ENCODE measurements around the gene KRTAP3-3. TPM values are rescaled to one million over a fixed set of nuclear protein-coding genes. Genes with fewer than 3 reads are reported as not detected.

The KRTAP3-3 gene
- total RNA-seq, 1 experiment from 2014 or later: not detected

DNA sequence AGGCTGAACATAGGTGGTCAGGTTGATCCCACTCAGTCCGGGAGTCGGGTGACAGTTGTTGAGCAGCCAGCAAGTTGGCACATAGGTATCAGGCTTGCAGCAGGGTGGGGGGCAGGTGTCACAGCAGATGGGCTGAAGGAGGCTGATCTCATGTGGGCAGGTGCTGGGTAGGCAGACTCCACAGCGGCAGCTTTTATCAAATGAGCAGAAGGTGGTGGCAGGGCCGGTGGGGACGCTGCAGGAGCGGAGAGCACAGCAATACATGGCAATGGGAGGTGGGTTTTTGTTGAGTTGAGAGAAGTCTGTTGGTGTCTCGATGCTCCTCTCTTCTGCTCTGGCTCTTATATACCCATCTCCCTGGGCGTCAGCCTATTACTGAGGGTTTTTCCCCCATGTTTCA lies 14.8 kb upstream of the KRTAP3-3 start, which contains the start of gene KRTAP3-1:
KRTAP3-1 (minus strand) TSS at position 318 of the 400 bp plus-strand sequence; CDS start at position 264, 54 bp downstream.
- no peaks in the 10 kb centered on the region for H3K36me3 ChIP-seq (ENCODE audit: insufficient read depth, low read length, poor library complexity, severe bottlenecking)
- POLR2A ChIA-PET (ENCODE audit: low non-redundant PET): no interaction called here
- H3K4me1 ChIP-seq (ENCODE audit: insufficient read depth, low read length, poor library complexity, severe bottlenecking): no peaks in the 10 kb centered on the region
- no peak for DNase-seq (ENCODE audit: low spot score)
- CTCF ChIA-PET: no interaction called here
- intact Hi-C loops (cut with micrococcal nuclease; ENCODE audit: unreplicated experiment): no loop called here
- H3K4me3 ChIP-seq (ENCODE audit: low read depth, low read length, poor library complexity, severe bottlenecking): no peak within 1 kb of the TSS
- BruUV-seq (replicated peaks): no TSS peak
- H3K27me3 ChIP-seq (replicated peaks; ENCODE audit: insufficient read depth, low read depth, low read length, poor library complexity): no peaks in the 10 kb centered on the region
- TF ChIP-seq EZH2 (IDR thresholded peaks at IDR 0.05; ENCODE audit: borderline replicate concordance, low read depth, low read length, poor library complexity, severe bottlenecking): no peak
- TF ChIP-seq, protein P1, sequence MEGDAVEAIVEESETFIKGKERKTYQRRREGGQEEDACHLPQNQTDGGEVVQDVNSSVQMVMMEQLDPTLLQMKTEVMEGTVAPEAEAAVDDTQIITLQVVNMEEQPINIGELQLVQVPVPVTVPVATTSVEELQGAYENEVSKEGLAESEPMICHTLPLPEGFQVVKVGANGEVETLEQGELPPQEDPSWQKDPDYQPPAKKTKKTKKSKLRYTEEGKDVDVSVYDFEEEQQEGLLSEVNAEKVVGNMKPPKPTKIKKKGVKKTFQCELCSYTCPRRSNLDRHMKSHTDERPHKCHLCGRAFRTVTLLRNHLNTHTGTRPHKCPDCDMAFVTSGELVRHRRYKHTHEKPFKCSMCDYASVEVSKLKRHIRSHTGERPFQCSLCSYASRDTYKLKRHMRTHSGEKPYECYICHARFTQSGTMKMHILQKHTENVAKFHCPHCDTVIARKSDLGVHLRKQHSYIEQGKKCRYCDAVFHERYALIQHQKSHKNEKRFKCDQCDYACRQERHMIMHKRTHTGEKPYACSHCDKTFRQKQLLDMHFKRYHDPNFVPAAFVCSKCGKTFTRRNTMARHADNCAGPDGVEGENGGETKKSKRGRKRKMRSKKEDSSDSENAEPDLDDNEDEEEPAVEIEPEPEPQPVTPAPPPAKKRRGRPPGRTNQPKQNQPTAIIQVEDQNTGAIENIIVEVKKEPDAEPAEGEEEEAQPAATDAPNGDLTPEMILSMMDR (conservative IDR thresholded peaks at IDR 0.05; ENCODE audit: low read depth, low read length): no peak
- no peak within 1 kb of the TSS for H3K27ac ChIP-seq (ENCODE audit: low read depth, low read length, poor library complexity, severe bottlenecking)
- H3K9me3 ChIP-seq (ENCODE audit: low read depth, low read length, poor library complexity, severe bottlenecking): no peaks in the 10 kb centered on the region

DNA sequence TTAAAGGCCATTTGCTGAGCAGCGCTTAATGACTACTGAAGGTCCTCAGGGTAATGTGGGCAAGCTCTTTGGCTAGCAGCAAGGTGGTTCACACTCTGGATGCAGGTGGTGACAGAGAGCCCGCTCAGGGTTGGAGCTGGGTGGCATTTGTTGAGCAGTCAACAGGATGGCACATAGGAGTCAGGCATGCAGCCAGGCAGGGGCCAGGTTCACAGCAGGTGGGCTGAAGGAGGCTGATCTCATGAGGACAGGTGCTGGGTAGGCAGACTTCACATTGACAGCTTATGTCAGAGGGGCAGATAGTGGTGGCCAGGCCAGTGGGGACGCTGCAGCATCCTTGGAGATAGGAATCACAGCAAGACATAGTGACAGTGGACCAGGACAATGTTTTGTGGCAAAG lies 10.4 kb upstream of the KRTAP3-3 start:
- H3K4me1 ChIP-seq (ENCODE audit: insufficient read depth, low read length, poor library complexity, severe bottlenecking): no peaks in the 10 kb centered on the region
- ChIA-PET CTCF (no interaction called here), POLR2A (ENCODE audit: low non-redundant PET) (no interaction called here)
- intact Hi-C loops (cut with micrococcal nuclease; ENCODE audit: unreplicated experiment): no loop called here
- no peaks in the 10 kb centered on the region for H3K27me3 ChIP-seq (replicated peaks; ENCODE audit: insufficient read depth, low read depth, low read length, poor library complexity)
- no peaks in the 10 kb centered on the region for H3K36me3 ChIP-seq (ENCODE audit: insufficient read depth, low read length, poor library complexity, severe bottlenecking)
- H3K27ac ChIP-seq (ENCODE audit: low read depth, low read length, poor library complexity, severe bottlenecking): no peak overlapping the region
- no peak overlapping the region for H3K4me3 ChIP-seq (ENCODE audit: low read depth, low read length, poor library complexity, severe bottlenecking)
- no peak for DNase-seq (ENCODE audit: low spot score)
- TF ChIP-seq EZH2 (IDR thresholded peaks at IDR 0.05; ENCODE audit: borderline replicate concordance, low read depth, low read length, poor library complexity, severe bottlenecking): no peak
- TF ChIP-seq, protein P1 (conservative IDR thresholded peaks at IDR 0.05; ENCODE audit: low read depth, low read length): no peak
- no TSS peak for BruUV-seq (replicated peaks)
- H3K9me3 ChIP-seq (ENCODE audit: low read depth, low read length, poor library complexity, severe bottlenecking): no peaks in the 10 kb centered on the region

DNA sequence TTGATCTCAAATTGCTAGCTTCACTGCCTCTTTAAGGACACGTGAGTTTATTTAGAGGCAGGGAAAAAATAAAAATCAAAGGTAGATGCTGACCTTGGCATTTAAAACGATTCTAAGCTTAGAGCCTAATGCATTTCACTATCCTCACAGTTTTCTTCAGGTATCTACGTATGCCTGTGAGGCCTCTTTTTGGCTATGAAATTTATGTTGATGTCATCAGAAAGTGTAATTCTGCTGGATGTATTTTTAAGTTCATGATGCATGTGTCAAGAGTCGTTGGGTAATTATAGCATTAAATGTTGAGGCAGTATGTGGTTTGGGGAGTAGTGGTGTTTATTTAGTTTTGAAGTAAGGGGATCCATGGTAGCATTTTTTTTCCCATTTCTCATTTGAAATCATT lies 10.0 kb upstream of the KRTAP3-3 start:
- CTCF ChIA-PET: no interaction called here
- Histone ChIP-seq H3K4me1 (ENCODE audit: insufficient read depth, low read length, poor library complexity, severe bottlenecking) (no peaks in the 10 kb centered on the region), H3K27me3 (replicated peaks; ENCODE audit: insufficient read depth, low read depth, low read length, poor library complexity) (no peaks in the 10 kb centered on the region), H3K4me3 (ENCODE audit: low read depth, low read length, poor library complexity, severe bottlenecking) (no peak overlapping the region), H3K36me3 (ENCODE audit: insufficient read depth, low read length, poor library complexity, severe bottlenecking) (no peaks in the 10 kb centered on the region), H3K9me3 (ENCODE audit: low read depth, low read length, poor library complexity, severe bottlenecking) (no peaks in the 10 kb centered on the region), H3K27ac (ENCODE audit: low read depth, low read length, poor library complexity, severe bottlenecking) (no peak overlapping the region)
- BruUV-seq (replicated peaks): no TSS peak
- intact Hi-C loops (cut with micrococcal nuclease; ENCODE audit: unreplicated experiment): no loop called here
- TF ChIP-seq, protein P1 (conservative IDR thresholded peaks at IDR 0.05; ENCODE audit: low read depth, low read length): no peak
- TF ChIP-seq EZH2 (IDR thresholded peaks at IDR 0.05; ENCODE audit: borderline replicate concordance, low read depth, low read length, poor library complexity, severe bottlenecking): no peak
- DNase-seq (ENCODE audit: low spot score): no peak
- POLR2A ChIA-PET (ENCODE audit: low non-redundant PET): no interaction called here
